ENCODE measurements around the gene TMEM126A.

Gene TMEM126A

DNA sequence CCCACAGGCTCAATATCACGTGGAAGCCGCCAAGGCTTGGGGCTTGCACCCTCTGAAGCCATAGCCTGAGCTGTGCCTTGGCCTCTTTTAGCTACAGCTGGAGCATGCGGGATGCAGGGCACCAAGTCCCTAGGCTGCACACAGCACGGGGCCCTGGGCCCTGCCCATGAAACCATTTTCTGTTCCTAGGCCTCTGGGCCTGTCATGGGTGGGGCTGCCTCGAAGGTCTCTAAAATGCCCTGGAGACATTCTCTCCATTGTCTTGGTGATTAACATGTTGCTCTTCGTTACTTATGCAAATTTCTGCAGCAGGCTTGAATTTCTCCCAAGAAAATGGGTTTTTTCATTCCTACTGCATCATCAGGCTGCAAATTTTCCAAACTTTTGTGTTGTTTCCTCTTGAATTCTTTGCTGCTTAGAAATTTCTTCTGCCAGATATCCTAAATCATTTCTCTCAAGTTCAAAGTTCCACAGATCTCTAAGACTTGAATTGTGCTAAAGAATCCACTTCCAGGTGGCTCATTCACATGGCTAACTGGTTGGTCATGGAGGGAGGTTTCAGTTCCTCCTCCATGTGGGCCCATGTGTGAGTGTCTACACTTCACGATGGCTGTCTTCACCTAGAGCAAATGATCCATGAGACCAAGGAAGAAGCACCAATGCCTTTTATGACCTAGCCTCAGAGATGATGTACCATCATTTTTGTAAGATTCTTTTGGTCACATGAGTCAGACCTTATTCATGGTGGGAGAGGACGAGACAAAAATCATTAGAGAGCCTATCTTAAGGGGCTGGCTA, 24.5 kb downstream of the TMEM126A start:
- no peaks in the 10 kb centered on the region for H3K79me2 ChIP-seq (ENCODE audit: control insufficient read depth, insufficient read depth, low read length, unreplicated experiment)
- no peak overlapping the region for H2AFZ ChIP-seq (ENCODE audit: low read length, unreplicated experiment)
- H3K4me1 ChIP-seq (ENCODE audit: control insufficient read depth, insufficient read depth, low read length, unreplicated experiment), result no peaks in the 10 kb centered on the region
- H3K27ac ChIP-seq (ENCODE audit: low read depth, low read length), result no peak overlapping the region
- peaks cover 15% of the 10 kb centered on the region for H3K27me3 ChIP-seq (ENCODE audit: insufficient read depth, low read length)
- H3K36me3 ChIP-seq (ENCODE audit: insufficient read depth, low read length), result no peaks in the 10 kb centered on the region
- no peak overlapping the region for H3K4me3 ChIP-seq (ENCODE audit: low read depth, low read length)

DNA sequence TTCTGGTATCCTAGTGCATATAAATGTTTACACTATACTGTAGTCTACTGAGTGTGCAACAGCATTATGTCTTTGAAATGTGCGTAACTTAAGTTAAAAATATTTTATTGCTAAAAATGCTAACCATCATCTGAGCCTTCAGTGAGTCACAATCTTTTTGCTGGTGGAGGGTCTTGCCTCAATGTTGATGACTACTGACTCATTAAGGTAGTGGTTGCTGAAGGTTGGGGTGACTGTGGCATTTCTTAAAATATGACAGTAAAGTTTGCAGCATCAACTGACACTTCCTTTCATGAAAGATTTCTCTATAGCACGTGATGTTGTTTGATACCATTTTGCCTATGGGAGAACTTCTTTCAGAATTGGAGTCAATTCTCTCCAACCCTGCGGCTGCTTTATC, 25.6 kb downstream of the TMEM126A start:
- no peak overlapping the region for H3K27ac ChIP-seq (ENCODE audit: low read depth, low read length)
- no peak overlapping the region for H2AFZ ChIP-seq (ENCODE audit: low read length, unreplicated experiment)
- H3K27me3 ChIP-seq (ENCODE audit: insufficient read depth, low read length), result peaks cover 15% of the 10 kb centered on the region
- no peak overlapping the region for H3K4me3 ChIP-seq (ENCODE audit: low read depth, low read length)
- H3K36me3 ChIP-seq (ENCODE audit: insufficient read depth, low read length), result no peaks in the 10 kb centered on the region
- no peaks in the 10 kb centered on the region for H3K4me1 ChIP-seq (ENCODE audit: control insufficient read depth, insufficient read depth, low read length, unreplicated experiment)
- H3K79me2 ChIP-seq (ENCODE audit: control insufficient read depth, insufficient read depth, low read length, unreplicated experiment), result no peaks in the 10 kb centered on the region

DNA sequence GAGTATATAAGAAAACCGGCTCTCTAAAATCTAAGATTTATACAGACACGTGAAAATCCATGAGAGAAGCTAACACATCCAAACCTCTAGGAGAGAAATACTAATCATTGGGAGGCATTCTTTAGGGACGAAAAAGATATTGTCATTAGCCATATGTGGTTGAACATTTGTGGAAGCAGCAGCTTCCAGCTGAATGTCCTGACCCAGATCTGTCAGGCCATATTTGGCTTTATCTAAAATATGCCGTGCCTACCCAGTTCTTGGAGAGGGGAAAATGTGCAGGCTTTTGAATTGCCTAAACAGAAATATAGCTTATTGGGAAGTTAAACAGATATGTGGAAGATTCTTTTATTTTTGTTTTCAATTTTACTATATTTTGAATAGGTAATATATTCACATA, 31.8 kb downstream of the TMEM126A start:
- Histone ChIP-seq H3K79me2 (ENCODE audit: control insufficient read depth, insufficient read depth, low read length, unreplicated experiment) (no peaks in the 10 kb centered on the region), H3K27ac (ENCODE audit: low read depth, low read length) (no peak overlapping the region), H3K27me3 (ENCODE audit: insufficient read depth, low read length) (peaks cover 3% of the 10 kb centered on the region), H3K4me1 (ENCODE audit: control insufficient read depth, insufficient read depth, low read length, unreplicated experiment) (no peaks in the 10 kb centered on the region), H3K4me3 (ENCODE audit: low read depth, low read length) (no peak overlapping the region), H2AFZ (ENCODE audit: low read length, unreplicated experiment) (no peak overlapping the region), H3K36me3 (ENCODE audit: insufficient read depth, low read length) (no peaks in the 10 kb centered on the region)

DNA sequence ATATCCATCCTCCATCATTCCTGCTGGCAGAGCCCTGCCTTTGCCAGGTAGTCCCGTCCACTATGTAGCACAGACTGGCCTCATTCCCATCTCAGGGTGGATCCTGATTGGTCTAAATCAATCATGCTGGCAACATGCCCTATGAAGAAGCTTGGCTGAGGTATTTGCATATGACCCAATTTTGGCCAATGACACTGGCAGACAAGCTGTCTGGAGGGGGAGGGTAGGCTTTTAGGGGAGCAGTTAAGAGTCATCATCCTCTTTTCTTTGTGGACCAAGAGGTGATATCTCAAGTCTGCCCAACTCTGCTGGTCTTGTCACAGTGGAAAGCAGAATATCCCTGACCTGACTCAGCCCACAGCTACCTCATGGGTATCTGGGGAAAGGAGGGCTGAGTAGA, 33.1 kb downstream of the TMEM126A start:
- Histone ChIP-seq H3K4me3 (ENCODE audit: low read depth, low read length) (no peak overlapping the region), H3K27me3 (ENCODE audit: insufficient read depth, low read length) (no peaks in the 10 kb centered on the region; the same call in 1 of the 2 replicates), H3K4me1 (ENCODE audit: control insufficient read depth, insufficient read depth, low read length, unreplicated experiment) (no peaks in the 10 kb centered on the region), H3K27ac (ENCODE audit: low read depth, low read length) (no peak overlapping the region), H3K36me3 (ENCODE audit: insufficient read depth, low read length) (no peaks in the 10 kb centered on the region), H2AFZ (ENCODE audit: low read length, unreplicated experiment) (no peak overlapping the region), H3K79me2 (ENCODE audit: control insufficient read depth, insufficient read depth, low read length, unreplicated experiment) (no peaks in the 10 kb centered on the region)

DNA sequence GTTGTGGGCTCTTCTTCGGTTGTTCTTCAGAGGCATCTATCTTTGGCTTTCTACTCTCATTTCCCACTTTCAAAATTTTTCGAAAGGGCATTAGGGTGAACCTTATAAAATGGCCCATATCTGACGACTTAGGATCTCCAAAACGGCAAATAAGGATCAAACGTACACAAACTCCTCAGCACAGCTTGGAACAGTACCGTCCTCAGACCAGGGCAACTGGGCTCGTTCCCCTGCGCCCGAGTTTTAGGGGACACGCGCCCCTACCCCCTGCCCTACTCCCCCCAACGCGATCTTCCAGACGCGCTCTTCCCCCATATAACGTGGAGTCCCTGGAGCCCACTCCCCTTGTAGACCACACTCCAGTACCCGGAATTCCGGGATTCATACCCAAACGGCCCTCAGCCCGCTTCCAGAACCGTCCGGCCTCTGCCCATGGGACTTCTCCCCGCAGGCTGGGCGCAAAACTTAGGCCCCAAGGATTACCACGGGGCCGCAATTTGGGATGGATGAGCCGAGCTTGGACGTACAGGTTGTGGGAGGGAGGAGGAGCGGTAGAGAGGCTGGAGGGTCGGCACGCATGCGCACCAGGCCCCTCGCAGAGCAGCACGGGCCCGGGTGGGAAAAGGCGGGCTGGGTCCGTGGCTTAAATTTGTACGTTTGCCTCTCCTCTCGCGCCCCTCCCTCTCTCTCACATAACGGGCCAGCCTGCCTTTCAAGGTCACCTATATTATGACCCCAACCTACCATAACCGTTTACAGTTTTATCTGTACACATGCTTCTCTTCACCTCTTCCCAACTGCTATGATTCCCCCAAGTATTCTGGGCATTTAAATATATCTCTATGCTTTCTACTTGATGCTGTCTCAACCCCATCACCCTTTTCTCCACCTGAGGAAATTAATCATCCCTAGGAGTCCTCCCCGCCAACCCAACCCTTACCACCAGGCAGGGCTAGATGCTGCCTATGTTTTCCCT, 34.9 kb downstream of the TMEM126A start:
- peak overlapping the region; percentile 94 for H2AFZ ChIP-seq (ENCODE audit: low read length, unreplicated experiment)
- no peaks in the 10 kb centered on the region for H3K27me3 ChIP-seq (ENCODE audit: insufficient read depth, low read length)
- no peaks in the 10 kb centered on the region for H3K4me1 ChIP-seq (ENCODE audit: control insufficient read depth, insufficient read depth, low read length, unreplicated experiment)
- no peaks in the 10 kb centered on the region for H3K36me3 ChIP-seq (ENCODE audit: insufficient read depth, low read length)
- H3K4me3 ChIP-seq (ENCODE audit: low read depth, low read length), result peak overlapping the region; percentile 83
- no peak overlapping the region for H3K27ac ChIP-seq (ENCODE audit: low read depth, low read length)
- no peaks in the 10 kb centered on the region for H3K79me2 ChIP-seq (ENCODE audit: control insufficient read depth, insufficient read depth, low read length, unreplicated experiment)

DNA sequence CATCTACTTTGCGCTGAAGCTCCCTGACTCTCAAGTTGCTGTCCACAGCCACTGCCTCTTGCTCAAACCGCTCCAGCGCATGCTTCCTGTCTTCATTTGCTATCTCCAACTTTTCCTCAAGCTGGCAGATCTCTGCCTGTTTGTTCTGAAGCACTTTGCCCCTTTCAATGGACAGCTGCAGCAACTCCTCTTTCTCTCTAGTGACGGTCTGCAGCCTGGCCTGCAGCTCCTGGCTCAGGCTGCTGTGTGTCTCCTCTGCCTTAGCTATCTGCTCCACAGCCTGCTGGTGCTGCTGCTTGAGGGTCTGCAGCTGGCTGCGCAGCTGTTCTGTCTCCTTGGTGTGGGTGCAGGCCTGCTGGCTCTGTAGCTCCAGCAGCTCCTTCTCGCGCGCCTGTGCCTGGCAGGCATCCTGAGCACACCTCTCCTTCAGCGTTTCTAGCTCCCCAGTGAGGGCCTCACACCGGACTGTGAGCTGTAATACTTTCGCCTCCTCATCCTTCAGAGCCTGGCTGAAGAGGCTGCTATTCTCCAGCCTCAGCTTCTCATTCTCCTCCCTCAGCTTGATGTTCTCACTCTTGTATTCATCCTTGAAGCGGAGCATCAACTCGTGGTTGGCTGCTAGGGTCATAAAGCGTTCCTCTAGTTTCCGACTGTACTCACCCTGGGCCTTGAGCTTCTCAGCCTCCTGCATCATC, 37.5 kb downstream of the TMEM126A start:
- H3K27me3 ChIP-seq (ENCODE audit: insufficient read depth, low read length), result no peaks in the 10 kb centered on the region; the same call in 1 of the 2 replicates
- peak overlapping the region; percentile 19 for H2AFZ ChIP-seq (ENCODE audit: low read length, unreplicated experiment)
- no peaks in the 10 kb centered on the region for H3K4me1 ChIP-seq (ENCODE audit: control insufficient read depth, insufficient read depth, low read length, unreplicated experiment)
- peak overlapping the region; percentile 51 for H3K4me3 ChIP-seq (ENCODE audit: low read depth, low read length)
- no peaks in the 10 kb centered on the region for H3K36me3 ChIP-seq (ENCODE audit: insufficient read depth, low read length)
- H3K27ac ChIP-seq (ENCODE audit: low read depth, low read length), result no peak overlapping the region
- H3K79me2 ChIP-seq (ENCODE audit: control insufficient read depth, insufficient read depth, low read length, unreplicated experiment), result no peaks in the 10 kb centered on the region

DNA sequence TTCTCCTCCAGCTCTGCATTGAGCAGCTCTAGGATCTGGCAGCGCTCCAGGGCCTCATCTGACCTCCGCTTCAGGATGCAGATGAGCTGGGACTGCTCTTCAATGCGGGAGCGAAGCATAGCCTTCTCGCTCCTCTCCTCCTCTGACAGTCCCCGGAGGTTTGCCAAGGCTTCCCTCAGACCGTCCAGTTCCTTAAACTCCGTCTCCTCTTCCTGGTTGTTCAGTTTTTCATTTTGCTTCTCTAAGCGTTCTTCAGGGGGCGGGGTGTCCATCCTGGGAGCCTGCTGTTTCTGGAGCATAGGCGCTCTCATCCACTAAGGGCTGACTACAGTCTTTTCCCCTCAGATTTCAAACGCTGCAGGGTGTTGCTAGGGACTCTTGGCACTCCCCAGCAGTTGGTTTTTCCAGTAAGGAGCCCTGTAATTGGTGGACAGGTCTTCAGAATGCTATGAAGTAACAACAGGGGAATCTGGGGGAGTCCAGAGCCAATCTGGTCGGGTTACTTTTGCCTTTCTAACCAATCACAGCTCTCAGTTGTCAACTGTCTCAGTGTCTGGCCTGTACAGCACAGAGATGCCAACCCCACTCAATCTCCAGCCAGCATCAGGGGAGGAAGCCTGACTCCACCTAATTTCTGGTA, 38.2 kb downstream of the TMEM126A start, which contains the start of gene CCDC89:
Gene CCDC89 (minus strand): TSS at position 376 of the 640 bp plus-strand sequence. CDS start 65 bp downstream, at position 311.
- Histone ChIP-seq H3K27me3 (ENCODE audit: insufficient read depth, low read length) (no peaks in the 10 kb centered on the region; the same call in 1 of the 2 replicates), H3K36me3 (ENCODE audit: insufficient read depth, low read length) (no peaks in the 10 kb centered on the region), H3K27ac (ENCODE audit: low read depth, low read length) (no peak within 1 kb of the TSS), H3K4me3 (ENCODE audit: low read depth, low read length) (peak within 1 kb of the TSS; percentile 51), H3K79me2 (ENCODE audit: control insufficient read depth, insufficient read depth, low read length, unreplicated experiment) (no peaks in the 10 kb centered on the region), H2AFZ (ENCODE audit: low read length, unreplicated experiment) (peak within 1 kb of the TSS; percentile 19), H3K4me1 (ENCODE audit: control insufficient read depth, insufficient read depth, low read length, unreplicated experiment) (no peaks in the 10 kb centered on the region)

DNA sequence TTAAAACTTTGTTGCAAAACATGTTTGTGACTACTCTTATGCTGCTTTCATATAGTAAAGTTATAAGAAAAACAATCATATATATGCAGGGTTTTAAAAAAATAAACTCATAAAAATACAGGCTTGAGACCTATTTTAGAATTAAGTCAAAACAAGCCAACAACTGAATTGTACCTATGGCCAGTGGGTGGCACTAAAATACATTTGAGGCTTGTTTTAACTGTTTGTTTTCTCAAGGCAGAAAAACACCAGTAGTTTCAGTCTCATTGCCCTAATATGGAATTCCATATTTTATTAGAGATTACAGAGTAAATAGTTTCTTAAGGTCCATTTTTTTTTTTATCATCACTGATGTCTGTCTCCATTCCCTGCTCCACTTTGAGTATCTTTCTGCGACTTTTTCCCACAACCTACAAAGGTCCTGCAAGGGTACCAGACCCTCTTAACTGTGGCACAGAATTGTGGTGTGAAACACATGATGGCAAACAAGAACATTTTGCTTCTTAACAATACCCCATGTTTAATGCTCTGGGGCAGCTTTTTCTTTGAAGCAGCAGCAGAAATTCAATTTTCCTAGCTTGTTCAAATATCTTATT, 46.7 kb downstream of the TMEM126A start:
- H3K79me2 ChIP-seq (ENCODE audit: control insufficient read depth, insufficient read depth, low read length, unreplicated experiment), result no peaks in the 10 kb centered on the region
- no peaks in the 10 kb centered on the region for H3K36me3 ChIP-seq (ENCODE audit: insufficient read depth, low read length)
- H2AFZ ChIP-seq (ENCODE audit: low read length, unreplicated experiment), result no peak overlapping the region
- H3K27ac ChIP-seq (ENCODE audit: low read depth, low read length), result no peak overlapping the region
- no peaks in the 10 kb centered on the region; the same call in 1 of the 2 replicates for H3K27me3 ChIP-seq (ENCODE audit: insufficient read depth, low read length)
- H3K4me3 ChIP-seq (ENCODE audit: low read depth, low read length), result no peak overlapping the region
- no peaks in the 10 kb centered on the region for H3K4me1 ChIP-seq (ENCODE audit: control insufficient read depth, insufficient read depth, low read length, unreplicated experiment)

DNA sequence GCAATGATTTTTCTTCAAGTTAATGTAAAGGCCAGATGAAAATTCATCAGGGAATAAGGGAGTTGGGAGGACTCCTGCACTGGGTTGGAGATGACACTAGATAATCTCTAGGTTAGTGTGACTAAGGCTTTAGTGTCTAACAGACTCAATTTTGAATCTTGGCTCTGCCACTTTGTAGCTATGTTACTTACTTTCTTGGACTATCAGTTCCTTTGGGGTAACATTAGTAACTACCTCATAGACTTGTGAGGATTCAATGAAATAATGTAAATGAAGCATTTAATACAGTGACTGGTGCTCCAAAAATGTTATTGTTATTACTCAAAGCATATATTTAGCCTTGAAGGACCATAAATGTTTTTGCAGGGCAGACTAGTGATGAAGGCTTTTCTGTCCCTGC, 47.8 kb downstream of the TMEM126A start:
- Histone ChIP-seq H2AFZ (ENCODE audit: low read length, unreplicated experiment) (no peak overlapping the region), H3K36me3 (ENCODE audit: insufficient read depth, low read length) (no peaks in the 10 kb centered on the region), H3K27ac (ENCODE audit: low read depth, low read length) (no peak overlapping the region), H3K79me2 (ENCODE audit: control insufficient read depth, insufficient read depth, low read length, unreplicated experiment) (no peaks in the 10 kb centered on the region), H3K4me1 (ENCODE audit: control insufficient read depth, insufficient read depth, low read length, unreplicated experiment) (no peaks in the 10 kb centered on the region), H3K4me3 (ENCODE audit: low read depth, low read length) (no peak overlapping the region), H3K27me3 (ENCODE audit: insufficient read depth, low read length) (no peaks in the 10 kb centered on the region)

Data from ACC112 (cell line).